MM.1S (cell line): Measurements from ENCODE around the gene GALNT9.
"Not testable (repeated sequence)": the region's sequence is repeated elsewhere in the genome, so short reads cannot be mapped to it uniquely, and the experiment has no call there.

ENCODE experiments used
- DNase-seq: peaks from one replicate; pipeline ENCODE4 v3.0.0-alpha.2; 2015
- H2AFZ ChIP-seq: fragments of 300-600 bp; sonication (generic); 2 replicates; pipeline ENCODE4 v1.6.0; 2016; ENCODE audit warnings: antibody characterized with exemption, low read length
- H3F3A ChIP-seq: fragments of 300-600 bp; sonication (generic); 2 replicates; pipeline ENCODE4 v1.6.1; 2016; ENCODE audit warnings: mild to moderate bottlenecking, antibody characterized with exemption, low read length, moderate library complexity, mixed read lengths; ENCODE audit not compliant: insufficient read depth
- H3K27ac ChIP-seq: fragments of 300-600 bp; sonication (generic); 2 replicates; pipeline ENCODE4 v1.5.1; 2016; ENCODE audit warnings: mild to moderate bottlenecking, low read length
- H3K27me3 ChIP-seq: fragments of 300-600 bp; sonication (generic); replicated peaks from 2 replicates; pipeline ENCODE4 v1.6.0; 2016; ENCODE audit warnings: low read length; ENCODE audit not compliant: insufficient read depth
- H3K36me3 ChIP-seq: fragments of 300-600 bp; sonication (generic); replicated peaks from 2 replicates; pipeline ENCODE4 v1.6.1; 2016; ENCODE audit warnings: mild to moderate bottlenecking, low read length, mixed read lengths; ENCODE audit not compliant: insufficient read depth
- H3K4me1 ChIP-seq: fragments of 300-600 bp; sonication (generic); 2 replicates; pipeline ENCODE4 v1.6.1; 2016; ENCODE audit warnings: low read length, mixed read lengths
- H3K4me2 ChIP-seq: fragments of 300-600 bp; sonication (generic); 2 replicates; pipeline ENCODE4 v1.6.0; 2016; ENCODE audit warnings: low read depth, low read length
- H3K4me3 ChIP-seq: fragments of 300-600 bp; sonication (generic); 2 replicates; pipeline ENCODE4 v1.5.1; 2016; ENCODE audit warnings: low read length, mixed read lengths
- H3K79me2 ChIP-seq: fragments of 300-600 bp; sonication (generic); 2 replicates; pipeline ENCODE4 v1.6.1; 2016; ENCODE audit warnings: mixed run types, low read length, mixed read lengths
- H3K9ac ChIP-seq: fragments of 300-600 bp; sonication (generic); 2 replicates; pipeline ENCODE4 v1.6.1; 2016; ENCODE audit warnings: low read length, mixed read lengths
- H3K9me2 ChIP-seq: fragments of 300-600 bp; sonication (generic); replicated peaks from 2 replicates; pipeline ENCODE4 v1.6.1; 2016; ENCODE audit warnings: mild to moderate bottlenecking, low read length, mixed read lengths; ENCODE audit not compliant: insufficient read depth
- H3K9me3 ChIP-seq: fragments of 300-600 bp; sonication (generic); replicated peaks from 2 replicates; pipeline ENCODE4 v1.6.1; 2016; ENCODE audit warnings: mild to moderate bottlenecking, low read length, mixed read lengths; ENCODE audit not compliant: insufficient read depth
- H4K20me1 ChIP-seq: fragments of 300-600 bp; sonication (generic); 2 replicates; pipeline ENCODE4 v1.6.1; 2016; ENCODE audit warnings: mild to moderate bottlenecking, low read length, moderate library complexity, mixed read lengths; ENCODE audit not compliant: insufficient read depth
- CTCF ChIP-seq: fragments of 300-600 bp; sonication (generic); IDR thresholded peaks from 2 replicates; pipeline ENCODE4 v1.5.1; 2016; ENCODE audit warnings: antibody characterized with exemption, low read length, mixed read lengths
- EZH2 ChIP-seq: fragments of 300-600 bp; sonication (generic); optimal IDR thresholded peaks from 2 replicates; pipeline ENCODE3; 2017; ENCODE audit warnings: low read depth, mild to moderate bottlenecking, antibody characterized with exemption, low read length, mixed read lengths
- EZH2phosphoT487 ChIP-seq: fragments of 300-600 bp; sonication (generic); IDR thresholded peaks from 2 replicates; pipeline ENCODE4 v1.6.1; 2018; ENCODE audit warnings: antibody characterized with exemption, low read length

Gene GALNT9

GRCh38 chr12:132329036-132329719, at the start of gene GALNT9:
TSS of gene GALNT9 (minus strand) at chr12:132329589. CDS start at chr12:132329203, 386 bp downstream.
- Histone ChIP-seq H3K4me2 (no peak within 1 kb of the TSS), H3K4me1 (no peaks in the 10 kb centered on the region), H3F3A (no peaks in the 10 kb centered on the region), H3K9me3 (no peaks in the 10 kb centered on the region), H4K20me1 (no peaks in the 10 kb centered on the region), H3K9me2 (no peaks in the 10 kb centered on the region), H3K4me3 (no peak within 1 kb of the TSS), H2AFZ (no peak within 1 kb of the TSS), H3K27ac (no peak within 1 kb of the TSS), H3K9ac (no peak within 1 kb of the TSS), H3K36me3 (no peaks in the 10 kb centered on the region), H3K79me2 (no peaks in the 10 kb centered on the region), H3K27me3 (peaks cover 15% of the 10 kb centered on the region)
- TF ChIP-seq EZH2phosphoT487: no peak
- TF ChIP-seq EZH2: no peak
- no peak for TF ChIP-seq CTCF
- no peak for DNase-seq

GRCh38 chr12:132379057-132379456, 49.7 kb upstream of the GALNT9 start:
- not testable (repeated sequence) for H3K27ac ChIP-seq

GRCh38 chr12:132377147-132377546, 47.8 kb upstream of the GALNT9 start:
- Histone ChIP-seq H3K36me3 (no peaks in the 10 kb centered on the region), H4K20me1 (no peaks in the 10 kb centered on the region), H3F3A (no peaks in the 10 kb centered on the region), H3K9ac (no peak overlapping the region), H3K79me2 (no peaks in the 10 kb centered on the region), H3K27ac (no peak overlapping the region), H3K4me1 (no peaks in the 10 kb centered on the region), H3K4me2 (no peak overlapping the region), H3K9me3 (no peaks in the 10 kb centered on the region), H2AFZ (no peak overlapping the region), H3K4me3 (no peak overlapping the region), H3K9me2 (no peaks in the 10 kb centered on the region), H3K27me3 (peaks cover 19% of the 10 kb centered on the region; the same call in 1 of the 2 replicates)
- TF ChIP-seq EZH2: no peak
- no peak for DNase-seq

More at GRCh38 chr12:132379057-132379456, 49.7 kb upstream of the GALNT9 start:
- not testable (repeated sequence) for DNase-seq, H4K20me1 ChIP-seq, H3F3A ChIP-seq, H2AFZ ChIP-seq, H3K36me3 ChIP-seq, H3K4me1 ChIP-seq, H3K4me3 ChIP-seq, H3K79me2 ChIP-seq, H3K9me2 ChIP-seq, H3K9ac ChIP-seq, H3K4me2 ChIP-seq, H3K9me3 ChIP-seq
- H3K27me3 ChIP-seq: peaks cover 13% of the 10 kb centered on the region; the same call in 1 of the 2 replicates

GRCh38 chr12:132376464-132376830, 47.1 kb upstream of the GALNT9 start:
- H3K4me1 ChIP-seq: no peaks in the 10 kb centered on the region

More at GRCh38 chr12:132376464-132376830, 47.1 kb upstream of the GALNT9 start:
- H3K79me2 ChIP-seq: no peaks in the 10 kb centered on the region
- H4K20me1 ChIP-seq: no peaks in the 10 kb centered on the region
- DNase-seq: no peak
- peaks cover 19% of the 10 kb centered on the region; the same call in 1 of the 2 replicates for H3K27me3 ChIP-seq
- no peak overlapping the region for H3K9ac ChIP-seq
- no peak overlapping the region for H3K4me3 ChIP-seq
- TF ChIP-seq CTCF (no peak), EZH2 (no peak), EZH2phosphoT487 (no peak)
- H3K4me2 ChIP-seq: no peak overlapping the region
- H2AFZ ChIP-seq: no peak overlapping the region
- H3K9me2 ChIP-seq: no peaks in the 10 kb centered on the region
- H3K27ac ChIP-seq: no peak overlapping the region
- H3K36me3 ChIP-seq: no peaks in the 10 kb centered on the region
- H3K9me3 ChIP-seq: no peaks in the 10 kb centered on the region
- no peaks in the 10 kb centered on the region for H3F3A ChIP-seq
